Measurements from ENCODE around the gene RUBCNL. TPM values are rescaled to one million over a fixed set of nuclear protein-coding genes. Genes with fewer than 3 reads are reported as not detected.

RUBCNL gene
- total RNA-seq, 4 donors from 2014 or later: 0.08 to 4.3 (median 2.9) TPM

- TF ChIP-seq POLR2A (IDR thresholded peaks at IDR 0.05): no peak
- TF ChIP-seq, protein P1, sequence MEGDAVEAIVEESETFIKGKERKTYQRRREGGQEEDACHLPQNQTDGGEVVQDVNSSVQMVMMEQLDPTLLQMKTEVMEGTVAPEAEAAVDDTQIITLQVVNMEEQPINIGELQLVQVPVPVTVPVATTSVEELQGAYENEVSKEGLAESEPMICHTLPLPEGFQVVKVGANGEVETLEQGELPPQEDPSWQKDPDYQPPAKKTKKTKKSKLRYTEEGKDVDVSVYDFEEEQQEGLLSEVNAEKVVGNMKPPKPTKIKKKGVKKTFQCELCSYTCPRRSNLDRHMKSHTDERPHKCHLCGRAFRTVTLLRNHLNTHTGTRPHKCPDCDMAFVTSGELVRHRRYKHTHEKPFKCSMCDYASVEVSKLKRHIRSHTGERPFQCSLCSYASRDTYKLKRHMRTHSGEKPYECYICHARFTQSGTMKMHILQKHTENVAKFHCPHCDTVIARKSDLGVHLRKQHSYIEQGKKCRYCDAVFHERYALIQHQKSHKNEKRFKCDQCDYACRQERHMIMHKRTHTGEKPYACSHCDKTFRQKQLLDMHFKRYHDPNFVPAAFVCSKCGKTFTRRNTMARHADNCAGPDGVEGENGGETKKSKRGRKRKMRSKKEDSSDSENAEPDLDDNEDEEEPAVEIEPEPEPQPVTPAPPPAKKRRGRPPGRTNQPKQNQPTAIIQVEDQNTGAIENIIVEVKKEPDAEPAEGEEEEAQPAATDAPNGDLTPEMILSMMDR (IDR thresholded peaks at IDR 0.05): no peak
- H3K4me3 ChIP-seq (ENCODE audit: low read depth, poor library complexity, severe bottlenecking): no peak overlapping the region
- intact Hi-C loops (cut with DNase I; ENCODE audit: low total_unique reads): no loop called here
- WGBS, 2 donors: 49 to 60% methylated on average over 3 of the region's 3 CpGs
- DNase-seq (ENCODE audit: low spot score in 2 of 2): no peak
Observed at GRCh38 chr13:46388846-46389245, 1.8 kb upstream of the RUBCNL start.

DNA sequence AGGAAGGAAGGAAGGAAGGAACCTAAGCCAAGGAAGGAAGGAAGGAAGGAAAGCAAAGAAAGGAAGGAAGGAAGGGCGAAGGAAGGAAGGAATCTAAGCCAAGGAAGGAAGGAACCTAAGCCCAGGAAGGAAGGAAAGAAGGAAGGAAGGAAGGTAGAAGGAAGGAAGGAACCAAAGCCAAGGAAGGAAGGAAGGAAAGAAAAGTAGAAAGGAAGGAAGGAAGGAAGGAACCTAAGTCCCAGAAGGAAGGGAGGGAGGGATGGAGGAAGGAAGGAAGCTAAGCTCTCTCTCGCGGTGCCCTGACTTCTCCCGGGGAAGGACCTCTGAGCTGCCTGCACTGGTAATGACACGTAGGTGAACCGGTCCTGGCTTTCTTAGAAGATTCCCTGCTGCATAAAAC lies 1.3 kb upstream of the RUBCNL start:
- H3K4me3 ChIP-seq (ENCODE audit: low read depth, poor library complexity, severe bottlenecking): no peak overlapping the region
- no peak for DNase-seq (ENCODE audit: low spot score in 2 of 2)
- intact Hi-C loops (cut with DNase I; ENCODE audit: low total_unique reads): no loop called here
- TF ChIP-seq, protein P1 (IDR thresholded peaks at IDR 0.05): no peak
- no peak for TF ChIP-seq POLR2A (IDR thresholded peaks at IDR 0.05)
- 52 to 61% methylated on average over 6 of the region's 6 CpGs for WGBS, 2 donors

GRCh38 chr13:46386392-46387063 lies 524 bp downstream of the RUBCNL start:
- no peak for DNase-seq (ENCODE audit: low spot score in 2 of 2)
- intact Hi-C loops (cut with DNase I; ENCODE audit: low total_unique reads): no loop called here
- H3K4me3 ChIP-seq (ENCODE audit: low read depth, poor library complexity, severe bottlenecking): peak overlapping the region; percentile 35
- WGBS, 2 donors: 5% methylated on average over 37 of the region's 37 CpGs
- no peak for TF ChIP-seq POLR2A (IDR thresholded peaks at IDR 0.05)
- TF ChIP-seq, protein P1 (IDR thresholded peaks at IDR 0.05): no peak

DNA sequence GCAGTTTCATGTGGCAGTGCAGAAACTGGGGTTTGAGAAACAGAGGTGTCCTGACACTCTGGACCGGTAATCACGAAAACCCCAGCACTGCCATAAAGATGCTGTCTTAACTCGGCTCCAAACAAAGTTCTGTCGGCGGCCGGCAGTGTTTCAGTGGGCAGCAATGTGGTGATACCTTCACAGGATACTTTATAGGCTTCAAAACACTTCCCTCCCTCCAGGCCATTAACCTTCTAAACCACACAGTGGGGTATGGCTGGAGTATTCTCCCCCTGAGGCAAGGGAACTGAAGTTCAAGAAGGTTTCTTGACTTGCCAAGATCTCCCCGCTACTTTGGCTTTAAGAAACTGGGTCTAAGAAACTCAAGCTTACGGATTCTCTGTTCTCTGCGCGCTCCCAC lies 1.1 kb downstream of the RUBCNL start:
- TF ChIP-seq POLR2A (IDR thresholded peaks at IDR 0.05): no peak
- TF ChIP-seq, protein P1 (IDR thresholded peaks at IDR 0.05): no peak
- WGBS, 2 donors: 56 to 65% methylated on average over 10 of the region's 10 CpGs
- no peak for DNase-seq (ENCODE audit: low spot score in 2 of 2)
- intact Hi-C loops (cut with DNase I; ENCODE audit: low total_unique reads): no loop called here
- H3K4me3 ChIP-seq (ENCODE audit: low read depth, poor library complexity, severe bottlenecking): no peak overlapping the region

DNA sequence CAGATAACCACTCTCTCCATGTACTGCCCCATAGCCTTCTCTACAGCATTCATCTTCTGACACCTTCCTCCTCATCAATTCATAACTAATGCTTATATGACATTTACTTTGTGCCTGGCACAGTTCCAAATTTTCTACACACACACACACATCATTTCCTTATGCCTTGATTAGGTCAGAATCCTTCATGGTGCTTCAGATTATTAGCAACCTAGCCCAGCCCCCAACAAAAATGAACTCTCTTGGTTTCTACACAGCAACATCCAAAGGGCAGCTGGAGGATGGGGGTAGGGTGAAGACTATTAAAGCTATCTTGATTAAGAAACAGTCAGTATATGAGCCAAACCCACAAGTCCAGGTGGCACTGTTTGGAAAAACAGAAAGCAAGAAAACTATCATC lies 3.7 kb downstream of the RUBCNL start:
- H3K4me3 ChIP-seq (ENCODE audit: low read depth, poor library complexity, severe bottlenecking): no peak overlapping the region
- intact Hi-C loops (cut with DNase I; ENCODE audit: low total_unique reads): no loop called here
- no peak for DNase-seq (ENCODE audit: low spot score in 2 of 2)
- TF ChIP-seq POLR2A (IDR thresholded peaks at IDR 0.05): no peak
- TF ChIP-seq, protein P1 (IDR thresholded peaks at IDR 0.05): no peak

DNA sequence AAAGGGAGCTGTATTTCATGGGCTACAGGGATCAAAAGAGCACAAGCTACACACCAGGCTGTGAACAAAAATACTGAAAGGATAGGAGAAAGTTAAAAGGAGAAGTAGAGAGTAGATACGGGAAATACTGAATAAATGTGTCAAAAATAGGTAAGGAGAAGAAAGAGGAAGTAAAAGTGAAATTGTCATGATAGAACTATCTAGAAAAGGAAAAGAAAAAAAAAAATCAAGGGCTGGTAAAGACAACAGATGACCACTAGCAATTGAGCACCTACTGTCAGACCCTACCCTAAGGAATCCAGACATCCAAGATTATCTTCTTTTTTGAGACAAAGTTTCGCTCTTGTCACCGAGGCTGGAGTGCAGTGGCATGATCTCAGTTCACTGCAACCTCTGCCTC lies 4.8 kb downstream of the RUBCNL start:
- no peak for DNase-seq (ENCODE audit: low spot score in 2 of 2)
- 81 to 86% methylated on average over 3 of the region's 3 CpGs for WGBS, 2 donors
- no peak overlapping the region for H3K4me3 ChIP-seq (ENCODE audit: low read depth, poor library complexity, severe bottlenecking)
- intact Hi-C loops (cut with DNase I; ENCODE audit: low total_unique reads): no loop called here
- TF ChIP-seq POLR2A (IDR thresholded peaks at IDR 0.05): no peak
- TF ChIP-seq, protein P1 (IDR thresholded peaks at IDR 0.05): no peak

All from lower leg skin (tissue), 4 donors.